GM21825 (cell line): ENCODE results near the gene ASPM.
"Not testable (repeated sequence)": the region's sequence is repeated elsewhere in the genome, so short reads cannot be mapped to it uniquely, and the experiment has no call there.

Experiments
- ATAC-seq: cut with Tn5 transposase; IDR thresholded peaks from one replicate; pipeline ENCODE4 v1.9.1; 2021; ENCODE audit warnings: mild to moderate bottlenecking, moderate library complexity; ENCODE audit not compliant: unreplicated experiment

Gene ASPM

GRCh38 chr1:197145446-197146024 is 934 bp downstream of the ASPM start:
- no peak for ATAC-seq

GRCh38 chr1:197144570-197145325 is 1.7 kb downstream of the ASPM start:
- ATAC-seq = no peak

GRCh38 chr1:197143276-197143675 is 3.2 kb downstream of the ASPM start:
- no peak for ATAC-seq

GRCh38 chr1:197141575-197141974 is 4.9 kb downstream of the ASPM start:
- no peak for ATAC-seq

- ATAC-seq = no peak
These were observed 6.3 kb downstream of the ASPM start for GRCh38 chr1:197140121-197140520.

GRCh38 chr1:197139169-197139568 is 7.3 kb downstream of the ASPM start:
- ATAC-seq = no peak

GRCh38 chr1:197137322-197137721 is 9.1 kb downstream of the ASPM start:
- no peak for ATAC-seq

- ATAC-seq = no peak
These were observed 15.7 kb downstream of the ASPM start for GRCh38 chr1:197130677-197131304.

- no peak for ATAC-seq
These were observed 16.8 kb downstream of the ASPM start for GRCh38 chr1:197129698-197130097.

- ATAC-seq = no peak
These were observed 19.1 kb downstream of the ASPM start for GRCh38 chr1:197127246-197127912.

- no peak for ATAC-seq
These were observed 19.8 kb downstream of the ASPM start for GRCh38 chr1:197126691-197127090.

GRCh38 chr1:197124376-197124775 is 22.1 kb downstream of the ASPM start:
- ATAC-seq = no peak

GRCh38 chr1:197116156-197116555 is 30.3 kb downstream of the ASPM start:
- ATAC-seq = no peak

- no peak for ATAC-seq
These were observed 39.6 kb downstream of the ASPM start for GRCh38 chr1:197106869-197107268.

GRCh38 chr1:197103300-197103699 is 43.2 kb downstream of the ASPM start:
- no peak for ATAC-seq

GRCh38 chr1:197101978-197102377 is 44.5 kb downstream of the ASPM start:
- ATAC-seq = no peak

- ATAC-seq = no peak
These were observed 45.8 kb downstream of the ASPM start for GRCh38 chr1:197100677-197101076.

GRCh38 chr1:197099444-197099843 is 47.0 kb downstream of the ASPM start:
- ATAC-seq = no peak

GRCh38 chr1:197096971-197097370 is 49.5 kb downstream of the ASPM start:
- not testable (repeated sequence) for ATAC-seq

- ATAC-seq = no peak
These were observed 50.3 kb downstream of the ASPM start for GRCh38 chr1:197096137-197096536.

- ATAC-seq = no peak
These were observed 53.1 kb downstream of the ASPM start for GRCh38 chr1:197093226-197093885.
